GM23338 (cell line): ENCODE measurements around the gene GPC6. TPM values are rescaled to one million over a fixed set of nuclear protein-coding genes. Genes with fewer than 3 reads are reported as not detected.

Experiments used
- ATAC-seq: fragments of 200-7000 bp; cut with Tn5 transposase; 3 replicates; pipeline ENCODE4 v1.9.1; 2020
- DNase-seq: peaks from one replicate; pipeline ENCODE4 v3.0.0-alpha.2; 2015; ENCODE audit warnings: low spot score
- H2AFZ ChIP-seq: fragments of 200-600 bp; sonication (generic); 2 replicates; pipeline ENCODE4 v1.8.0; 2016; ENCODE audit warnings: antibody characterized with exemption, mild to moderate bottlenecking, moderate library complexity
- H3F3A ChIP-seq: fragments of 200-600 bp; sonication (generic); replicated peaks from 2 replicates; pipeline ENCODE4 v1.8.0; 2017; ENCODE audit warnings: antibody characterized with exemption, mixed run types, low read depth
- H3K27ac ChIP-seq: fragments of 200-600 bp; sonication (generic); 2 replicates; pipeline ENCODE4 v1.6.1; 2016; ENCODE audit warnings: low read depth
- H3K27me3 ChIP-seq: fragments of 200-600 bp; sonication (generic); 2 replicates; pipeline ENCODE4 v1.8.0; 2016; ENCODE audit warnings: mild to moderate bottlenecking, mixed run types, moderate library complexity; ENCODE audit not compliant: insufficient read depth
- H3K36me3 ChIP-seq: fragments of 200-600 bp; sonication (generic); 2 replicates; pipeline ENCODE4 v1.8.0; 2016; ENCODE audit warnings: mild to moderate bottlenecking; ENCODE audit not compliant: insufficient read depth
- H3K4me1 ChIP-seq: fragments of 200-600 bp; sonication (generic); 2 replicates; pipeline ENCODE4 v1.8.0; 2016; ENCODE audit warnings: mild to moderate bottlenecking, moderate library complexity; ENCODE audit not compliant: insufficient read depth
- H3K4me2 ChIP-seq: fragments of 200-600 bp; sonication (generic); 2 replicates; pipeline ENCODE4 v1.7.1; 2017; ENCODE audit warnings: mixed run types
- H3K4me3 ChIP-seq: fragments of 200-600 bp; sonication (generic); 2 replicates; pipeline ENCODE4 v1.6.1; 2016; ENCODE audit warnings: mixed run types
- H3K79me2 ChIP-seq: fragments of 200-600 bp; sonication (generic); replicated peaks from 2 replicates; pipeline ENCODE4 v1.8.0; 2017; ENCODE audit warnings: mild to moderate bottlenecking; ENCODE audit not compliant: insufficient read depth
- H3K9me2 ChIP-seq: fragments of 200-600 bp; sonication (generic); 2 replicates; pipeline ENCODE4 v1.8.0; 2017; ENCODE audit not compliant: insufficient read depth
- H4K20me1 ChIP-seq: fragments of 200-600 bp; sonication (generic); replicated peaks from 2 replicates; pipeline ENCODE4 v1.8.0; 2017; ENCODE audit warnings: mild to moderate bottlenecking; ENCODE audit not compliant: insufficient read depth
- H3K27ac Mint-ChIP-seq: 2 replicates; pipeline ENCODE4 v1.8.0; 2020; ENCODE audit warnings: inconsistent platforms, mild to moderate bottlenecking, moderate library complexity, mixed read lengths
- H3K27me3 Mint-ChIP-seq: 3 replicates; pipeline ENCODE4 v1.8.0; 2022; ENCODE audit warnings: low read depth, mild to moderate bottlenecking, moderate library complexity, mixed read lengths, inconsistent platforms; ENCODE audit not compliant: insufficient read depth, poor library complexity
- H3K36me3 Mint-ChIP-seq: 3 replicates; pipeline ENCODE4 v1.8.0; 2021; ENCODE audit warnings: low read depth, mild to moderate bottlenecking, inconsistent platforms, moderate library complexity, mixed read lengths
- H3K4me1 Mint-ChIP-seq: 3 replicates; pipeline ENCODE4 v1.8.0; 2020; ENCODE audit warnings: mild to moderate bottlenecking, inconsistent platforms, mixed read lengths
- H3K4me3 Mint-ChIP-seq: 3 replicates; pipeline ENCODE4 v1.8.0; 2021; ENCODE audit warnings: moderate library complexity, mild to moderate bottlenecking, inconsistent platforms, mixed read lengths
- H3K9me3 Mint-ChIP-seq: 3 replicates; pipeline ENCODE4 v1.8.0; 2020; ENCODE audit warnings: moderate library complexity, mild to moderate bottlenecking, inconsistent platforms, mixed read lengths
- CREB1 ChIP-seq: fragments of 250-450 bp; sonication (Bioruptor Pico); IDR thresholded peaks from 2 replicates; pipeline ENCODE4 v1.5.0; 2020; ENCODE audit warnings: low read depth, mild to moderate bottlenecking, moderate library complexity
- EZH2 ChIP-seq: fragments of 200-600 bp; sonication (generic); IDR thresholded peaks from one replicate; pipeline ENCODE4 v1.8.0; 2017; ENCODE audit warnings: antibody characterized with exemption, mild to moderate bottlenecking, low read depth; ENCODE audit not compliant: unreplicated experiment
- EZH2phosphoT487 ChIP-seq: fragments of 200-600 bp; sonication (generic); IDR thresholded peaks from one replicate; pipeline ENCODE4 v1.8.1; 2018; ENCODE audit warnings: antibody characterized with exemption; ENCODE audit not compliant: unreplicated experiment
- JUNB ChIP-seq: IDR thresholded peaks from one replicate; pipeline ENCODE4 v1.6.1; 2016; ENCODE audit warnings: antibody characterized with exemption; ENCODE audit not compliant: unreplicated experiment
- NANOG ChIP-seq: IDR thresholded peaks from 2 replicates; pipeline ENCODE4 v1.6.1; 2016; ENCODE audit warnings: antibody characterized with exemption, borderline replicate concordance
- STAT1 ChIP-seq: IDR thresholded peaks from one replicate; pipeline ENCODE4 v1.6.1; 2016; ENCODE audit warnings: antibody characterized with exemption; ENCODE audit not compliant: unreplicated experiment
- ZNF114 ChIP-seq: fragments of 250-450 bp; sonication (Bioruptor Pico); IDR thresholded peaks from 2 replicates; pipeline ENCODE4 v1.5.0; 2020; ENCODE audit warnings: mild to moderate bottlenecking, moderate library complexity
- polyA plus RNA-seq: library from polyadenylated mRNA; unstranded; fragments of >200 nt; fragmentation: Nextera tagmentation; extraction: Ambion mirVana; gene quantifications from 2 replicates; pipeline ENCODE4 v1.2.1, GENCODE V29; 2016
- total RNA-seq: library from RNA; depleted of rRNA; stranded (reverse); fragments of >200 nt; shearing (Covaris generic); gene quantifications from 2 replicates; pipeline ENCODE4 v1.2.3, GENCODE V29; 2014
- TF ChIP-seq, protein P1 (sequence below): fragments of 250-450 bp; sonication (Bioruptor Pico); IDR thresholded peaks from 2 replicates; pipeline ENCODE4 v1.5.0; 2020; ENCODE audit warnings: mild to moderate bottlenecking, moderate library complexity
- TF ChIP-seq, protein P2 (sequence below): IDR thresholded peaks from one replicate; pipeline ENCODE4 v1.6.1; 2018; ENCODE audit warnings: antibody characterized with exemption; ENCODE audit not compliant: unreplicated experiment

GPC6 gene
- total and polyA plus RNA-seq, 2 experiments from 2014 or later: 6.4 to 28.6 TPM

DNA sequence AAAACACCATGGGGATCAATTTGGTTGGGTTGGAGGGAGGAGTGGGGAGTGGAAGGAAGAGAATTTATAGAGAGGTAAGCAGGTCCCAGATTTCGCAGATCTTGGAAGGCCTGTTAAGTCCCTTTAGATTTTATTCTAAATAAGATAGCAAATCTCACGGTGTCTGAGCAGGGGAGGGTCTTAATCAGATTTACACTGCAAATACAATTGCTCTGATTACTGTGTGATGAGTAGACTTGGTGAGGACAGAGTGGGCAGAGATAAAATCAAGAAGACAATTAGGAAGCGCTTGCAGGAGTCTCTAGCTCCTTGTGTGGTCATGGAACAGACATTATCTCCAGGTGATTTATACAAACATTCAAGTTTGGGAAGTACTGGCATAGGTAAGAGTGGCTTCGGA is 126.0 kb downstream of the GPC6 start (continued):
- TF ChIP-seq, protein P1, sequence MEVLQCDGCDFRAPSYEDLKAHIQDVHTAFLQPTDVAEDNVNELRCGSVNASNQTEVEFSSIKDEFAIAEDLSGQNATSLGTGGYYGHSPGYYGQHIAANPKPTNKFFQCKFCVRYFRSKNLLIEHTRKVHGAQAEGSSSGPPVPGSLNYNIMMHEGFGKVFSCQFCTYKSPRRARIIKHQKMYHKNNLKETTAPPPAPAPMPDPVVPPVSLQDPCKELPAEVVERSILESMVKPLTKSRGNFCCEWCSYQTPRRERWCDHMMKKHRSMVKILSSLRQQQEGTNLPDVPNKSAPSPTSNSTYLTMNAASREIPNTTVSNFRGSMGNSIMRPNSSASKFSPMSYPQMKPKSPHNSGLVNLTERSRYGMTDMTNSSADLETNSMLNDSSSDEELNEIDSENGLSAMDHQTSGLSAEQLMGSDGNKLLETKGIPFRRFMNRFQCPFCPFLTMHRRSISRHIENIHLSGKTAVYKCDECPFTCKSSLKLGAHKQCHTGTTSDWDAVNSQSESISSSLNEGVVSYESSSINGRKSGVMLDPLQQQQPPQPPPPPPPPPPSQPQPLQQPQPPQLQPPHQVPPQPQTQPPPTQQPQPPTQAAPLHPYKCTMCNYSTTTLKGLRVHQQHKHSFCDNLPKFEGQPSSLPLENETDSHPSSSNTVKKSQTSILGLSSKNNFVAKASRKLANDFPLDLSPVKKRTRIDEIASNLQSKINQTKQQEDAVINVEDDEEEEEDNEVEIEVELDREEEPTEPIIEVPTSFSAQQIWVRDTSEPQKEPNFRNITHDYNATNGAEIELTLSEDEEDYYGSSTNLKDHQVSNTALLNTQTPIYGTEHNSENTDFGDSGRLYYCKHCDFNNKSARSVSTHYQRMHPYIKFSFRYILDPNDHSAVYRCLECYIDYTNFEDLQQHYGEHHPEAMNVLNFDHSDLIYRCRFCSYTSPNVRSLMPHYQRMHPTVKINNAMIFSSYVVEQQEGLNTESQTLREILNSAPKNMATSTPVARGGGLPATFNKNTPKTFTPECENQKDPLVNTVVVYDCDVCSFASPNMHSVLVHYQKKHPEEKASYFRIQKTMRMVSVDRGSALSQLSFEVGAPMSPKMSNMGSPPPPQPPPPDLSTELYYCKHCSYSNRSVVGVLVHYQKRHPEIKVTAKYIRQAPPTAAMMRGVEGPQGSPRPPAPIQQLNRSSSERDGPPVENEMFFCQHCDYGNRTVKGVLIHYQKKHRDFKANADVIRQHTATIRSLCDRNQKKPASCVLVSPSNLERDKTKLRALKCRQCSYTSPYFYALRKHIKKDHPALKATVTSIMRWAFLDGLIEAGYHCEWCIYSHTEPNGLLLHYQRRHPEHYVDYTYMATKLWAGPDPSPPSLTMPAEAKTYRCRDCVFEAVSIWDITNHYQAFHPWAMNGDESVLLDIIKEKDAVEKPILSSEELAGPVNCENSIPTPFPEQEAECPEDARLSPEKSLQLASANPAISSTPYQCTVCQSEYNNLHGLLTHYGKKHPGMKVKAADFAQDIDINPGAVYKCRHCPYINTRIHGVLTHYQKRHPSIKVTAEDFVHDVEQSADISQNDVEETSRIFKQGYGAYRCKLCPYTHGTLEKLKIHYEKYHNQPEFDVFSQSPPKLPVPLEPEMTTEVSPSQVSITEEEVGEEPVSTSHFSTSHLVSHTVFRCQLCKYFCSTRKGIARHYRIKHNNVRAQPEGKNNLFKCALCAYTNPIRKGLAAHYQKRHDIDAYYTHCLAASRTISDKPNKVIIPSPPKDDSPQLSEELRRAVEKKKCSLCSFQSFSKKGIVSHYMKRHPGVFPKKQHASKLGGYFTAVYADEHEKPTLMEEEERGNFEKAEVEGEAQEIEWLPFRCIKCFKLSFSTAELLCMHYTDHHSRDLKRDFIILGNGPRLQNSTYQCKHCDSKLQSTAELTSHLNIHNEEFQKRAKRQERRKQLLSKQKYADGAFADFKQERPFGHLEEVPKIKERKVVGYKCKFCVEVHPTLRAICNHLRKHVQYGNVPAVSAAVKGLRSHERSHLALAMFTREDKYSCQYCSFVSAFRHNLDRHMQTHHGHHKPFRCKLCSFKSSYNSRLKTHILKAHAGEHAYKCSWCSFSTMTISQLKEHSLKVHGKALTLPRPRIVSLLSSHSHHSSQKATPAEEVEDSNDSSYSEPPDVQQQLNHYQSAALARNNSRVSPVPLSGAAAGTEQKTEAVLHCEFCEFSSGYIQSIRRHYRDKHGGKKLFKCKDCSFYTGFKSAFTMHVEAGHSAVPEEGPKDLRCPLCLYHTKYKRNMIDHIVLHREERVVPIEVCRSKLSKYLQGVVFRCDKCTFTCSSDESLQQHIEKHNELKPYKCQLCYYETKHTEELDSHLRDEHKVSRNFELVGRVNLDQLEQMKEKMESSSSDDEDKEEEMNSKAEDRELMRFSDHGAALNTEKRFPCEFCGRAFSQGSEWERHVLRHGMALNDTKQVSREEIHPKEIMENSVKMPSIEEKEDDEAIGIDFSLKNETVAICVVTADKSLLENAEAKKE (CRISPR knock-in tag): no peak
- no peak for TF ChIP-seq JUNB
- TF ChIP-seq NANOG: no peak
- no peak for TF ChIP-seq ZNF114
- TF ChIP-seq EZH2: no peak
- no peak for TF ChIP-seq STAT1

DNA sequence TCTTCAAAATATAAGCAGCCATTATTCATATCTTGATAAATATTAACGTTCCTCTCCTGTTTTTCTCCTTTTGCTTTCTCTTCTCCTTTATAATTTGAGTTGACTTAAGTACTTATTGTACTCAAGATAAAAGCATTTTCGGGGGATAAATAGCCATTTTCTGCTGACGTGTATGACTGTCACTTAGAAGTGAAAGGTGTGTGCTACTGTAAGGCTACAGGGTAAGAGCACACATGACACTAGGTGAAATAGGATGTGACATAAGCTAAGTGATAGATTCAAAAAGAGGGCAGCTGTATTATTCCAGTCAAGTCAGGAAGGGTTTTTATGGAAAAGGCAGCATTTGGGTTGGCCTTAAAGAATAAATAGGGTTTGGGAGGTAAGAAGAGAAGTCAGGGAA is 128.5 kb downstream of the GPC6 start:
- no peaks in the 10 kb centered on the region for H3K4me1 ChIP-seq
- H3K4me2 ChIP-seq: no peak overlapping the region
- H4K20me1 ChIP-seq: no peaks in the 10 kb centered on the region
- no peak overlapping the region for H3K27ac Mint-ChIP-seq
- H3K36me3 ChIP-seq: no peaks in the 10 kb centered on the region
- no peak overlapping the region for H2AFZ ChIP-seq
- DNase-seq (no peak), ATAC-seq (no peak)
- H3K27me3 Mint-ChIP-seq: peaks cover 3% of the 10 kb centered on the region
- no peaks in the 10 kb centered on the region for H3F3A ChIP-seq
- peaks cover 19% of the 10 kb centered on the region for H3K79me2 ChIP-seq
- no peak for TF ChIP-seq EZH2phosphoT487
- no peak for TF ChIP-seq CREB1 (CRISPR knock-in tag)
- no peak for TF ChIP-seq STAT1
- no peak for TF ChIP-seq JUNB
- TF ChIP-seq, protein P2, sequence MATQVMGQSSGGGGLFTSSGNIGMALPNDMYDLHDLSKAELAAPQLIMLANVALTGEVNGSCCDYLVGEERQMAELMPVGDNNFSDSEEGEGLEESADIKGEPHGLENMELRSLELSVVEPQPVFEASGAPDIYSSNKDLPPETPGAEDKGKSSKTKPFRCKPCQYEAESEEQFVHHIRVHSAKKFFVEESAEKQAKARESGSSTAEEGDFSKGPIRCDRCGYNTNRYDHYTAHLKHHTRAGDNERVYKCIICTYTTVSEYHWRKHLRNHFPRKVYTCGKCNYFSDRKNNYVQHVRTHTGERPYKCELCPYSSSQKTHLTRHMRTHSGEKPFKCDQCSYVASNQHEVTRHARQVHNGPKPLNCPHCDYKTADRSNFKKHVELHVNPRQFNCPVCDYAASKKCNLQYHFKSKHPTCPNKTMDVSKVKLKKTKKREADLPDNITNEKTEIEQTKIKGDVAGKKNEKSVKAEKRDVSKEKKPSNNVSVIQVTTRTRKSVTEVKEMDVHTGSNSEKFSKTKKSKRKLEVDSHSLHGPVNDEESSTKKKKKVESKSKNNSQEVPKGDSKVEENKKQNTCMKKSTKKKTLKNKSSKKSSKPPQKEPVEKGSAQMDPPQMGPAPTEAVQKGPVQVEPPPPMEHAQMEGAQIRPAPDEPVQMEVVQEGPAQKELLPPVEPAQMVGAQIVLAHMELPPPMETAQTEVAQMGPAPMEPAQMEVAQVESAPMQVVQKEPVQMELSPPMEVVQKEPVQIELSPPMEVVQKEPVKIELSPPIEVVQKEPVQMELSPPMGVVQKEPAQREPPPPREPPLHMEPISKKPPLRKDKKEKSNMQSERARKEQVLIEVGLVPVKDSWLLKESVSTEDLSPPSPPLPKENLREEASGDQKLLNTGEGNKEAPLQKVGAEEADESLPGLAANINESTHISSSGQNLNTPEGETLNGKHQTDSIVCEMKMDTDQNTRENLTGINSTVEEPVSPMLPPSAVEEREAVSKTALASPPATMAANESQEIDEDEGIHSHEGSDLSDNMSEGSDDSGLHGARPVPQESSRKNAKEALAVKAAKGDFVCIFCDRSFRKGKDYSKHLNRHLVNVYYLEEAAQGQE: no peak
- no peak overlapping the region for H3K27ac ChIP-seq
- no peaks in the 10 kb centered on the region for H3K36me3 Mint-ChIP-seq
- H3K4me1 Mint-ChIP-seq: peaks cover 11% of the 10 kb centered on the region; the same call in 2 of the 3 replicates
- no peak overlapping the region for H3K4me3 Mint-ChIP-seq
- H3K4me3 ChIP-seq: no peak overlapping the region
- no peaks in the 10 kb centered on the region for H3K27me3 ChIP-seq
- peaks cover 4% of the 10 kb centered on the region; the same call in 1 of the 2 replicates for H3K9me2 ChIP-seq
- H3K9me3 Mint-ChIP-seq: no peaks in the 10 kb centered on the region
